Left lung (tissue), 10 donors: Measurements from ENCODE around the gene RNF20. TPM values are rescaled to one million over a fixed set of nuclear protein-coding genes. Genes with fewer than 3 reads are reported as not detected.

Experiments used
- ATAC-seq: fragments of 200-7000 bp; cut with Tn5 transposase; one replicate; pipeline ENCODE4 v1.9.1; 2020; ENCODE audit warnings: moderate library complexity
- DNase-seq, 4 donors: peaks; one replicate each; pipeline ENCODE4 v3.0.0-alpha.2; 2013 to 2020
- H3K27ac ChIP-seq, 2 donors: fragments of 200-600 bp; sonication (generic) in 1 of 2; one replicate each; pipeline versions ENCODE4 v1.5.0 to v1.8.0; 2020 to 2021
- H3K27me3 ChIP-seq, 2 donors: fragments of 200-600 bp; sonication (generic) in 1 of 2; one replicate each; pipeline versions ENCODE4 v1.5.0 to v1.8.0; 2020 to 2021
- H3K36me3 ChIP-seq, 2 donors: fragments of 200-600 bp; sonication (generic) in 1 of 2; one replicate each; pipeline versions ENCODE4 v1.5.0 to v1.8.0; 2020 to 2021
- H3K4me1 ChIP-seq, 2 donors: fragments of 200-600 bp; one replicate each; pipeline ENCODE4 v1.8.0; 2021
- H3K4me3 ChIP-seq, 2 donors: fragments of 200-600 bp; sonication (generic) in 1 of 2; one replicate each; pipeline versions ENCODE4 v1.5.0 to v1.8.0; 2020 to 2021; ENCODE audit warnings: mild to moderate bottlenecking in 1 of 2
- H3K9me3 ChIP-seq, 2 donors: fragments of 200-600 bp; sonication (generic) in 1 of 2; one replicate each; pipeline versions ENCODE4 v1.5.0 to v1.8.0; 2020 to 2021
- intact Hi-C, 2 donors: fragments of 100-400 bp; cut with DNase I; formaldehyde crosslinking; loops; one replicate each; pipeline versions ENCODE4 v1.11.2 to v1.14.2; 2022
- polyA plus RNA-seq, 6 donors: library from polyadenylated mRNA; unstranded; fragments of 120-200 nt; gene quantifications; one replicate each; pipeline ENCODE4 v1.2.1, GENCODE V29; 2013; ENCODE audit not compliant: insufficient read length in 6 of 6
- total RNA-seq, 2 donors: library from RNA; stranded (reverse); fragmentation: NEBNext Ultra II Directional; extraction: Animal tissue kit (Norgen Biotek cat#: 25700); gene quantifications; one replicate each; pipeline ENCODE4 v1.2.1, GENCODE V29; 2021
- TF ChIP-seq, protein P1 (sequence below), 2 donors: fragments of 200-600 bp; sonication (generic) in 1 of 2; IDR thresholded peaks; one replicate each; pipeline versions ENCODE4 v1.5.0 to v1.8.0; 2021; ENCODE audit warnings: antibody characterized with exemption in 2 of 2
- donor health status: DM: no; HTN: yes; CAD: no.
- donor health status: DM: no; HTN: no; CAD: no.

The RNF20 gene
- total and polyA plus RNA-seq, 8 donors, result 37.7 to 64.5 (median 53.5) TPM

DNA sequence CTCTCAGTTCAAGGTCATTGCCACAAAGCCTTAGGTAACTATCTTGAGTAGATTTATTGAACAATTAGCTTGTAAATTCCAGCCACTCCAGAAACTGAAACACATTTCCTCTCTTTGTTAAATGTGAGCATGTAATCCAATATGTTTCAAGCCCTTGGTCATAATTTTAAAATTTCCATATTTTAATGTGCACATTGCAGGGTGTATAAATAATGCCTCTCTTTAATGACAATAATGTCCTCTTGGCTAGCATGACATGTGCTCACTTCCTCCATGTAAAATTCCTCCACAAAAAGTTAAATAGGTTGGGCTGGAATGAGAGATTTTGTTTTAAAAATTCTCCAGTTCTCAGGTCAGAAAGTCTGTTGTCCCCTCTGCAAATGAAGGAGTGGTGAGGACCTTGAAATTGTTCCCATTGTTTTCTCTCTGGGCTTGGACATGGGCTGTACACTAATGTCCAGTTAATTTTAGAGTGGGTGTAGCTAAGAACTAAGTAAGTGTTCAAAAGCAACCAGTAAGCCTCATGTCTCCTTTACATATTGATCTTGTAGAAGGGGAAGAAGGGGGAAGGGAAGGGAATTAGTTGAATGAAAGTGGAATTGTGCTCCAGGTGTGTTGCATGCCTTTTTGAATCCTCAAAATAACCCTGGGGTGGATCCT is 58.3 kb downstream of the RNF20 start:
- DNase-seq, result no peak
- Histone ChIP-seq H3K36me3 (no peaks in the 10 kb centered on the region), H3K27me3 (peaks cover 0 to 8% of the 10 kb centered on the region in 2 donors), H3K9me3 (no peaks in the 10 kb centered on the region), H3K4me1 (no peaks in the 10 kb centered on the region), H3K4me3 (no peak overlapping the region), H3K27ac (no peak overlapping the region)
- TF ChIP-seq, protein P1, sequence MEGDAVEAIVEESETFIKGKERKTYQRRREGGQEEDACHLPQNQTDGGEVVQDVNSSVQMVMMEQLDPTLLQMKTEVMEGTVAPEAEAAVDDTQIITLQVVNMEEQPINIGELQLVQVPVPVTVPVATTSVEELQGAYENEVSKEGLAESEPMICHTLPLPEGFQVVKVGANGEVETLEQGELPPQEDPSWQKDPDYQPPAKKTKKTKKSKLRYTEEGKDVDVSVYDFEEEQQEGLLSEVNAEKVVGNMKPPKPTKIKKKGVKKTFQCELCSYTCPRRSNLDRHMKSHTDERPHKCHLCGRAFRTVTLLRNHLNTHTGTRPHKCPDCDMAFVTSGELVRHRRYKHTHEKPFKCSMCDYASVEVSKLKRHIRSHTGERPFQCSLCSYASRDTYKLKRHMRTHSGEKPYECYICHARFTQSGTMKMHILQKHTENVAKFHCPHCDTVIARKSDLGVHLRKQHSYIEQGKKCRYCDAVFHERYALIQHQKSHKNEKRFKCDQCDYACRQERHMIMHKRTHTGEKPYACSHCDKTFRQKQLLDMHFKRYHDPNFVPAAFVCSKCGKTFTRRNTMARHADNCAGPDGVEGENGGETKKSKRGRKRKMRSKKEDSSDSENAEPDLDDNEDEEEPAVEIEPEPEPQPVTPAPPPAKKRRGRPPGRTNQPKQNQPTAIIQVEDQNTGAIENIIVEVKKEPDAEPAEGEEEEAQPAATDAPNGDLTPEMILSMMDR (IDR thresholded peaks at IDR 0.05), result no peak
- no peak for ATAC-seq
- intact Hi-C loops, result no loop called here

DNA sequence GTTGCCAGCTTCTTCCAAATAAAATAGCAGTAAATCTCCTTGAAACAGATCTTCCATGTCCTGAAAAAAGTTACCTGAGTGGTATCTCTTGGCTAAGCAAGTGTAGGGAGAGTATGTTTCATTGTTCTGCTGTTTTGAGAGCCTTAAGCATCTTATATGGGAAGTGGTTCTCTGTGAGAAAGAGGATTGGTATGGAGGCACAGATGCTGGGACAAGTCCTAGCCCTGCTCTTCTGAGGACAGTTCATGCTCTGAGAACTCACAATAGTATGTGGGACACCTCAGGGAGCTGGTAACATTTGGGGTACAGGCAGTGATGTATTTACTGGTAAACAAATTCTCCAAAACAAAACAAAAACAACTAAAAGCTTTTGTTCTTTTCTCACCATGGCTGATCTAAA is 59.1 kb downstream of the RNF20 start:
- H3K36me3 ChIP-seq, result no peaks in the 10 kb centered on the region
- no peaks in the 10 kb centered on the region for H3K9me3 ChIP-seq
- TF ChIP-seq, protein P1 (IDR thresholded peaks at IDR 0.05), result no peak
- peaks cover 0 to 8% of the 10 kb centered on the region in 2 donors for H3K27me3 ChIP-seq
- no peak for ATAC-seq
- intact Hi-C loops, result no loop called here
- no peak for DNase-seq
- no peak overlapping the region for H3K4me3 ChIP-seq
- H3K4me1 ChIP-seq, result no peaks in the 10 kb centered on the region
- no peak overlapping the region for H3K27ac ChIP-seq

DNA sequence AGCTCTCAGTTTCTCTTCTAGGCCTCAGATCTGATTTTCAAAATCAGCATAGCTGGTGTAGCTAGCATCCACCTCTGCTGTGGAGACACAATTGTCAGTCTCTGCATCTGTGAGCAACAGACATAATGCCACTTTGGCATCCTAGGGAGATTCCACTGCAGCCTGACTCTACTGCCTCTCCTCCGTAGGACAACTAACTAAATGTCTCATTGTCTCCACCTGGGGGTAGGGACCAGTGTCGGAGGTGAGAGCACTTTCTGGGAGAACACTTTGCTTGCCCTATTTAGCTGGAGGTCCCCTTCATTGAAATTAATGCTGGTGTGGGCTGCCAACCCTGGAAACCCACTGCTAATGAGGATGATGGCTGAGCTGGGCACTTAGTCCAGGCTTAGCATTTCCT is 59.7 kb downstream of the RNF20 start:
- H3K4me1 ChIP-seq, result no peaks in the 10 kb centered on the region
- ATAC-seq, result no peak
- peaks cover 0 to 8% of the 10 kb centered on the region in 2 donors for H3K27me3 ChIP-seq
- no peaks in the 10 kb centered on the region for H3K9me3 ChIP-seq
- H3K27ac ChIP-seq, result no peak overlapping the region
- TF ChIP-seq, protein P1 (IDR thresholded peaks at IDR 0.05), result no peak
- no peaks in the 10 kb centered on the region for H3K36me3 ChIP-seq
- intact Hi-C loops, result no loop called here
- no peak for DNase-seq
- no peak overlapping the region for H3K4me3 ChIP-seq

DNA sequence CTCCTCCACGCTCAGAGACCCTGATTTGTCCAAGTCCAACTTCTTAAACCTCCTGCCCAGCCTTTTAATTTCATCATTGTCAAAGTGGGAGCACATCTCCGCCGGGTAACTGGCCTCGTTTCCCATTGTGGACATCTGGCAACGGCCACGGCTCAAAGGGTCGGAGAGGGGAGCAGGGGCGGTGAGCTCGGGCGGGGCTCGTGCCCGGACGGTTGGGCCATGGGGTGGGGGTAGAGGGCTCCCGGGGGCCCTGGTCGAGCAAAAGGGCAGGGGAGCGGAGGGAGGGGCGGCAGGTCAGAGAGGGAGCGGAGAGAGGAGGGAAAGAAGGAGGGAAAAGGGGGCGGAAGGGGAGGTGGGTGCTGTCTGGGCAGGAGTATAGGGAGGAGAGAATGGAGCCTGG is 61.1 kb downstream of the RNF20 start, which contains the start of gene PPP3R2:
Gene PPP3R2 (minus strand): TSS at position 174 of the 400 bp plus-strand sequence. CDS start 48 bp downstream, at position 126.
- no peak within 1 kb of the TSS for H3K27ac ChIP-seq
- no peaks in the 10 kb centered on the region for H3K9me3 ChIP-seq
- H3K27me3 ChIP-seq, result peaks cover 0 to 8% of the 10 kb centered on the region in 2 donors
- H3K36me3 ChIP-seq, result no peaks in the 10 kb centered on the region
- TF ChIP-seq, protein P1 (IDR thresholded peaks at IDR 0.05), result no peak
- no peaks in the 10 kb centered on the region for H3K4me1 ChIP-seq
- no peak within 1 kb of the TSS for H3K4me3 ChIP-seq
- DNase-seq (peak in 1 of 4 donors; percentile 78), ATAC-seq (no peak)
- intact Hi-C loops, result no loop called here

DNA sequence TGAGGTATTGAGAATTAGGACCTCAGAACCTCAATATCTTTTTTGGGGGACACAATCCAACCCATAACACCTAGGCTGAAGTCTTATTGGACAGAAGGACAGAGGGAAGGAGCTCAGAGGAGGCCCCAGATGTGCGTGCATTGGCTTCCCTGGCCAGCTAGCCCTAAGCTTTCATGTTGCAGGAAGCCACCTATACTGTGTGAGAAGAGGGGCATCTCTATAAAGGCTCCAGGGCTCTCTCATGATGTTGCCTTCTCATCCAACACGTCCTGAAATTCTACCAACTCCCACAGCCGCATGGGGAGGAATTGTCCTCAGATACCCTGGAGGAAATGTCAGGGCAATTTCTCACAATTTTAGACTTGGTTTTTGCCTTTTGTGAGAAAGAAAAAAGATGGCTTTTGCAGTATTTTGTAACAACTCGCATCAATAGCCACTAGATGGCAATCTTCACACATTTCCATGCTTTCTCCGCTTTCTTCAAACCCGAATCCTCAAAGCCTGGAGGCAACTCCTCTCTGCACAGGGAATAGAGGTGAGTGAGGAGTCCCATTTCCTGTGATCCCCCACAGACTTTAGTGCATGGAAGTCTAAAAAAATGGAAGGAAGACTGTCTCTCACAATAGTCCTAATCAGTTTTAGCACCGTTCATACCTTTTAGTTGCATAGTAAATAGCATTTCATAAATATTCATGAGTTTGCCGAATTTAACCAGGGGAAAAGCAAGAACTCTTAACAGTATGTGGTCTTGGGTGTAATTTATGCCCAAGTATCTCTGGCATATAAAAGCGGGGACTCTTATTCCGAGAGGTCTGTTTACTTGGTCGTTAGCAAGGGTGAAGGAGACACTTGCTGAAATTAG is 68.5 kb downstream of the RNF20 start:
- ATAC-seq, result peak; percentile 80
- H3K36me3 ChIP-seq, result no peaks in the 10 kb centered on the region
- TF ChIP-seq, protein P1 (IDR thresholded peaks at IDR 0.05), result peak; percentile 50
- peak in 2 of 4 donors; percentile 38 to 56 for DNase-seq
- no peaks in the 10 kb centered on the region for H3K9me3 ChIP-seq
- H3K4me1 ChIP-seq, result no peaks in the 10 kb centered on the region
- H3K27ac ChIP-seq, result no peak overlapping the region
- no peaks in the 10 kb centered on the region for H3K27me3 ChIP-seq
- intact Hi-C loops, result no loop called here
- no peak overlapping the region for H3K4me3 ChIP-seq
